BLaER1 (cell line): Measurements from ENCODE around the gene FAM241B.
A peak's percentile ranks its signal among the peaks of the same experiment; 100 is the strongest.

Experiments used
- H3K27ac ChIP-seq: shearing (Covaris generic); formaldehyde crosslinking; 2 replicates; pipeline ENCODE4 v1.8.1; 2022
- H3K27me3 ChIP-seq: shearing (Covaris generic); formaldehyde crosslinking; 2 replicates; pipeline ENCODE4 v1.8.1; 2022
- H3K36me3 ChIP-seq: shearing (Covaris generic); formaldehyde crosslinking; 2 replicates; pipeline ENCODE4 v1.8.1; 2022
- H3K4me1 ChIP-seq: shearing (Covaris generic); formaldehyde crosslinking; 2 replicates; pipeline ENCODE4 v1.8.1; 2022
- H3K4me2 ChIP-seq: shearing (Covaris generic); formaldehyde crosslinking; 2 replicates; pipeline ENCODE4 v1.8.1; 2022
- H3K4me3 ChIP-seq: shearing (Covaris generic); formaldehyde crosslinking; 2 replicates; pipeline ENCODE4 v1.8.1; 2022
- H3K9ac ChIP-seq: shearing (Covaris generic); formaldehyde crosslinking; 2 replicates; pipeline ENCODE4 v1.8.1; 2022
- H3K9me3 ChIP-seq: shearing (Covaris generic); formaldehyde crosslinking; 2 replicates; pipeline ENCODE4 v1.8.1; 2022
- H4K20me1 ChIP-seq: shearing (Covaris generic); formaldehyde crosslinking; 2 replicates; pipeline ENCODE4 v1.8.1; 2022
- Cebpa-rat ChIP-seq: shearing (Covaris generic); IDR thresholded peaks from 2 replicates; pipeline ENCODE4 v1.8.1; 2022

FAM241B gene

GRCh38 chr10:69655868-69656555 lies 26.0 kb downstream of the FAM241B start:
- peaks cover 19% of the 10 kb centered on the region for H3K9me3 ChIP-seq
- H3K4me3 ChIP-seq, result no peak overlapping the region
- no peaks in the 10 kb centered on the region for H3K36me3 ChIP-seq
- no peak for TF ChIP-seq Cebpa-rat
- peaks cover 29% of the 10 kb centered on the region for H3K4me1 ChIP-seq
- no peak overlapping the region for H3K9ac ChIP-seq
- no peaks in the 10 kb centered on the region for H3K27me3 ChIP-seq
- no peak overlapping the region for H3K27ac ChIP-seq
- H3K4me2 ChIP-seq, result no peak overlapping the region
- H4K20me1 ChIP-seq, result no peaks in the 10 kb centered on the region

- Histone ChIP-seq H3K9ac (no peak overlapping the region), H3K27me3 (no peaks in the 10 kb centered on the region), H3K36me3 (no peaks in the 10 kb centered on the region), H3K4me2 (peak overlapping the region; percentile 18; the same call in 1 of the 2 replicates), H3K4me1 (peaks cover 21% of the 10 kb centered on the region), H3K4me3 (no peak overlapping the region), H3K9me3 (peaks cover 18% of the 10 kb centered on the region), H4K20me1 (no peaks in the 10 kb centered on the region), H3K27ac (no peak overlapping the region)
- no peak for TF ChIP-seq Cebpa-rat
Measured at GRCh38 chr10:69656742-69657269, 26.8 kb downstream of the FAM241B start.

GRCh38 chr10:69657430-69657829 lies 27.4 kb downstream of the FAM241B start:
- Histone ChIP-seq H3K4me1 (peaks cover 18% of the 10 kb centered on the region; the same call in 1 of the 2 replicates), H3K9me3 (peaks cover 12% of the 10 kb centered on the region), H3K27ac (no peak overlapping the region), H3K27me3 (no peaks in the 10 kb centered on the region), H3K4me2 (peak overlapping the region; percentile 18; the same call in 1 of the 2 replicates), H4K20me1 (no peaks in the 10 kb centered on the region), H3K4me3 (no peak overlapping the region), H3K9ac (no peak overlapping the region), H3K36me3 (no peaks in the 10 kb centered on the region)
- TF ChIP-seq Cebpa-rat, result no peak

- peaks cover 18% of the 10 kb centered on the region; the same call in 1 of the 2 replicates for H3K4me1 ChIP-seq
- H3K4me2 ChIP-seq, result no peak overlapping the region
- peaks cover 8% of the 10 kb centered on the region for H3K9me3 ChIP-seq
- no peak overlapping the region for H3K27ac ChIP-seq
- no peaks in the 10 kb centered on the region for H4K20me1 ChIP-seq
- H3K36me3 ChIP-seq, result no peaks in the 10 kb centered on the region
- no peak for TF ChIP-seq Cebpa-rat
- H3K27me3 ChIP-seq, result no peaks in the 10 kb centered on the region
- no peak overlapping the region for H3K4me3 ChIP-seq
- no peak overlapping the region for H3K9ac ChIP-seq
Measured at GRCh38 chr10:69657866-69658265, 27.8 kb downstream of the FAM241B start.

- no peak overlapping the region for H3K4me2 ChIP-seq
- H3K9me3 ChIP-seq, result no peaks in the 10 kb centered on the region
- H3K27ac ChIP-seq, result no peak overlapping the region
- H3K9ac ChIP-seq, result no peak overlapping the region
- TF ChIP-seq Cebpa-rat, result no peak
- no peak overlapping the region for H3K4me3 ChIP-seq
- H3K36me3 ChIP-seq, result no peaks in the 10 kb centered on the region
- peaks cover 22% of the 10 kb centered on the region; the same call in 1 of the 2 replicates for H3K4me1 ChIP-seq
- no peaks in the 10 kb centered on the region for H4K20me1 ChIP-seq
- H3K27me3 ChIP-seq, result no peaks in the 10 kb centered on the region
Measured at GRCh38 chr10:69659241-69660038, 29.4 kb downstream of the FAM241B start.

GRCh38 chr10:69660296-69660695 lies 30.2 kb downstream of the FAM241B start:
- TF ChIP-seq Cebpa-rat, result no peak
- H3K4me2 ChIP-seq, result no peak overlapping the region
- peaks cover 23% of the 10 kb centered on the region; the same call in 1 of the 2 replicates for H3K4me1 ChIP-seq
- H4K20me1 ChIP-seq, result no peaks in the 10 kb centered on the region
- no peak overlapping the region for H3K4me3 ChIP-seq
- H3K36me3 ChIP-seq, result no peaks in the 10 kb centered on the region
- no peak overlapping the region for H3K27ac ChIP-seq
- no peak overlapping the region for H3K9ac ChIP-seq
- no peaks in the 10 kb centered on the region for H3K9me3 ChIP-seq
- no peaks in the 10 kb centered on the region for H3K27me3 ChIP-seq

GRCh38 chr10:69661414-69662172 lies 31.5 kb downstream of the FAM241B start:
- H3K9me3 ChIP-seq, result no peaks in the 10 kb centered on the region
- H3K36me3 ChIP-seq, result no peaks in the 10 kb centered on the region
- no peak overlapping the region for H3K4me2 ChIP-seq
- no peak overlapping the region for H3K9ac ChIP-seq
- peaks cover 22% of the 10 kb centered on the region; the same call in 1 of the 2 replicates for H3K4me1 ChIP-seq
- no peak overlapping the region for H3K27ac ChIP-seq
- H4K20me1 ChIP-seq, result no peaks in the 10 kb centered on the region
- no peaks in the 10 kb centered on the region for H3K27me3 ChIP-seq
- no peak overlapping the region for H3K4me3 ChIP-seq
- no peak for TF ChIP-seq Cebpa-rat

- Histone ChIP-seq H3K36me3 (no peaks in the 10 kb centered on the region), H3K27me3 (no peaks in the 10 kb centered on the region), H3K4me2 (no peak overlapping the region), H3K4me3 (no peak overlapping the region), H3K9ac (no peak overlapping the region), H3K9me3 (no peaks in the 10 kb centered on the region), H4K20me1 (no peaks in the 10 kb centered on the region), H3K27ac (no peak overlapping the region), H3K4me1 (peaks cover 15% of the 10 kb centered on the region; the same call in 1 of the 2 replicates)
- TF ChIP-seq Cebpa-rat, result no peak
Measured at GRCh38 chr10:69662173-69662877, 32.3 kb downstream of the FAM241B start.

GRCh38 chr10:69662901-69663300 lies 32.9 kb downstream of the FAM241B start:
- Histone ChIP-seq H3K9ac (no peak overlapping the region), H3K27me3 (no peaks in the 10 kb centered on the region), H3K27ac (no peak overlapping the region)

More at GRCh38 chr10:69662901-69663300, 32.9 kb downstream of the FAM241B start:
- H3K4me2 ChIP-seq, result no peak overlapping the region
- H4K20me1 ChIP-seq, result no peaks in the 10 kb centered on the region
- no peaks in the 10 kb centered on the region for H3K9me3 ChIP-seq
- H3K4me3 ChIP-seq, result no peak overlapping the region
- no peak for TF ChIP-seq Cebpa-rat
- no peaks in the 10 kb centered on the region for H3K36me3 ChIP-seq
- H3K4me1 ChIP-seq, result peaks cover 13% of the 10 kb centered on the region; the same call in 1 of the 2 replicates
